GM23248 (cell line): Measurements from ENCODE around the gene SWAP70.

Experiments used
- EZH2 ChIP-seq: fragments of 200-600 bp; sonication (generic); IDR thresholded peaks from 2 replicates; pipeline ENCODE4 v1.6.1; 2018; ENCODE audit warnings: antibody characterized with exemption, mild to moderate bottlenecking; ENCODE audit not compliant: insufficient read depth, poor library complexity, severe bottlenecking
- EZH2phosphoT487 ChIP-seq: fragments of 200-600 bp; sonication (generic); IDR thresholded peaks from 2 replicates; pipeline ENCODE4 v1.6.1; 2018; ENCODE audit warnings: antibody characterized with exemption, moderate library complexity, mild to moderate bottlenecking, low read depth; ENCODE audit not compliant: insufficient read depth

GRCh38 chr11:9761441-9761945 is 97.6 kb downstream of the SWAP70 start:
- TF ChIP-seq EZH2phosphoT487 (no peak), EZH2 (no peak)
